Activated T-cell treated with anti-CD3 and anti-CD28 coated beads, Interleukin-2, amount 50 U/mL, for 1 hour (primary cell): ENCODE results near the gene ATG9A.
"Not testable (repeated sequence)": the region's sequence is repeated elsewhere in the genome, so short reads cannot be mapped to it uniquely, and the experiment has no call there.

ENCODE experiments used
- DNase-seq: peaks from one replicate; pipeline ENCODE4 v3.0.0-alpha.2; 2020

Gene ATG9A

GRCh38 chr2:219205981-219206327 is 23.5 kb downstream of the ATG9A start:
- no peak for DNase-seq

- DNase-seq = no peak
Measured at GRCh38 chr2:219205165-219205538, 24.3 kb downstream of the ATG9A start.

DNA sequence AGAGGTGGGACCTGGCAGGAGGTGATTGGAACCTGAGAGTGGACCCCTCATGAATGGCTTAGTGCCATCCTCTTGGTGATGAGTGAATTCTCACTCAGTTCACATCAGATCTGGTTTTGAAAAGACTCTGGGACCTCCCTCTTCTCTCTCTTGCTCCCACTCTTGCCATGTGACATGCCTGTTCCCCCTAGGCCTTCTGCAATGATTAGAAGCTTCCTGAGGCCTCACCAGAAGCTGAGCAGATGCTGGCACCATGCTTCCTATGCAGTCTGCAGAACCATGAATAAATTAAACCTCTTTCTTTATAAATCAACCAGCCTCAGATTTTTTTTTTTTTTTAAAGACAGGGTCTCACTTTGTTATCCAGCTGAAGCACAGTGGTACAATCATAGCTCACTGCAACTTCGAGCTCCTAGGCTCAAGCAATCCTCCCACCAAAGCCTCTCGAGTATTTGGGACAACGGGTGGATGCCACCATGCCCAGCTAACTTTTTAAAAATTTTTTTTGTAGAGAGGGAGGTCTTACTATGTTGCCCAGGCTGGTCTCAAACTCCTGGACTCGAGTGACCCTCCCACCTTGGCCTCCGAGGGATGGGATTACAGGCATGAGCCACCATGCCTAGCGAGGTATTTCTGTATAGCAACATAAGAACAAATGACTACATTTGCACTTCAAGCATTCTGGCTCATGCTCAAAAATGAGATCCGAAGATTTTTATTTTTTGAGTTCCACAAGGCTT is 24.8 kb downstream of the ATG9A start:
- no peak for DNase-seq

DNA sequence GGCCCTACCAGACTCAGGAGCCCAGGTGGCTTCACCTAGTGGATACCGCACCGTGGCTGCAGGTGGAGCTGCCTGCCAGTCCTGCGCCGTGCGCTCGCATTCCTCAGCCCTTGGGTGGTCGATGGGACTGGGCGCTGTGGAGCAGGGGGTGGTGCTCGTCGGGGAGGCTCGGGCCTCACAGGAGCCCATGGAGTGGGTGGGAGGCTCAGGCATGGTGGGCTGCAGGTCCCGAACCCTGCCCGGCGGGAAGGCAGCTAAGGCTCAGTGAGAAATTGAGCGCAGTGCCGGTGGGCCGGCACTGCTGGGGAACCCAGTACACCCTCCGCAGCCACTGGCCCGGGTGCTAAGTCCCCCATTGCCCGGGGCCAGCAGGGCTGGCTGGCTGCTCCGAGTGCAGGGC is 28.1 kb downstream of the ATG9A start:
- DNase-seq = not testable (repeated sequence)

- not testable (repeated sequence) for DNase-seq
Measured at GRCh38 chr2:219200502-219201326, 28.7 kb downstream of the ATG9A start.

DNA sequence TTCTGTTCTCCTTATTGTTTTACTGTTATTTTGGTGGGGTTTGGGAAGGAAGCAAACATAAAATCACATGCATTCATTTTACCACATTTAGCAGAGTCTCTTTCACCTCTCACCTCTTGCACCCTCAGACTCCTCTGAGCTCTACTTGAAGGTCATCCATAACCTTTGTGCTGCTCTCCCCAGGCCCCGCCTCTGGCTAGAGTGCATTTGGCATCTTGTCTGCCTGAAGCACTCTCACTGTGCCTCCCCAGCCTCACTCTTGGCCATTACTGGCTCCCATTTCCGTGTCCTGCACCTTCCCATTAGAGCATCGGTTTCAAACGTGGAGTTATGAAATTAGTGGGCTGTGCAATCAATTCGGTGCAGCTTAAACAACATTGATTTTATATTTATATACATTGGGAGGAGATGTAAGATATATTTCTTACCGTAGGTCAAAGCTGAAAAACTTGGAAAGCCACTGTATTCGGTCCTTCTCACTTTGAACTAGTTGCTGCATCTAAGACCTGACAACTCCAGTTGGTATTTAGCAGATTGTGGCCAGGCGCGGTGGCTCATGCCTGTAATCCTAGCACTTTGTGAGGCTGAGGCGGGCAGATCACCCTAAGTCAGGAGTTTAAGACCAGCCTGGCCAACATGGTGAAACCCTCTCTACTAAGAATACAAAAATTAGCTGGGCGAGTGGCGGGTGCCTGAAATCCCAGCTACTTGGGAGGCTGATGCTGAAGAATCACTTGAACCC is 29.8 kb downstream of the ATG9A start:
- no peak for DNase-seq

DNA sequence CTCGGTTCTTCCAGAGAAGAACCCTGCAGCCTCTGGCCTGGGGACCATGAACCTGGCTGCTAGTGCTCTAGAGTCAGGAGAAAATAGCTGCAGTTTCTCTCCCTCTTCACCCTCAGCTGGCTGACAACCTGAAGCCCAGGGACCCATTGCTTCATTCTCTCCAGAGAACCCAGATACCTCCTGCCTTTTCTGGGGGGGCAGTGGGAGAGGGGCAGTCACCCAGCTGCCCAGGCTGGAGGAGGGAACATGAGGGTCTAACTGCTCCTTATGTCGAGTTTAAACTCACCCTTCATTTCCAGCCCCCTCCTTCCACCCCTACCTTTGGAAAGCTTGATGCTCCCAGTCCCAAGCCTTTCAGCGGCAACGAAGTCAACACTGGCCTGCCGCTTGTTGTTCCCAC is 30.5 kb downstream of the ATG9A start:
- DNase-seq = no peak

DNA sequence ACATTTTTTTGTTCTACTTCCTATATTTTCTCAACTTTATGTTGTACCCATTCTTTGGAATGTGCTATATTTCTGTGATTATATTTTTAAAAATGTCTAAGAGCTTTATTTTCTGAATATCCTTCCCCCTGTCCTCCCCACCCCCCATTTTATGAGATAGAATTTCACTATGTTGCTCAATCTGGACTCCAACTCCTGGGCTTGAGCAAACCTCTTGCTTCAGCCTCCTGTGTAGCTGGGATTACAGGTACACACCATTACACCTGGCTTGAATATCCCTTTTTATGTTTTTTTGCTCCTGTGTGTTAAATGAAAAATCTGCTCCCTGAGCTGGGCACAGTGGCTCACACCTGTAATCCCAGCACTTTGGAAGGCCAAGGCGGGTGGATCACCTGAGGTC is 32.0 kb downstream of the ATG9A start:
- no peak for DNase-seq

- no peak for DNase-seq
Measured at GRCh38 chr2:219186754-219187456, 42.5 kb downstream of the ATG9A start.

DNA sequence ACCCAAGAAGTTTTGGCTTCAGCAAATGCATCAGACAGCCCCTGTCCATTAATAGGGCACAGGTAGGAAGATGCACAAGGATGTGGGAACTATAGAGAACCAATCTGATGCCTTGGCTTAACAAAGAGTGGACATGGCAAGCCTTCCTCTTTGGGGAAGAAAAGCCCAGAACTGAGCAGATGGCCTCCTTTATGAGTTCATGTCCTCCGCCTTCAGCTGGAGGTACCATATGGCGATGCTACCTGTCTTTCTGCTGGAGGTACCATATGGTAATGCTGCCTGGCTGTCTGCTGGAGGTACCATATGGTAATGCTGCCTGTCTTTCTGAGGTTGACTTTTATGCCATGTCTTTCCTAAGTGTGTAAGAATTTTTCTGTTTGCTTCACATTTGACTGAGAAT is 45.3 kb downstream of the ATG9A start:
- no peak for DNase-seq

GRCh38 chr2:219183151-219183772 is 46.2 kb downstream of the ATG9A start:
- DNase-seq = no peak

- no peak for DNase-seq
Measured at GRCh38 chr2:219182331-219183150, 46.9 kb downstream of the ATG9A start.

- no peak for DNase-seq
Measured at GRCh38 chr2:219181531-219181930, 47.9 kb downstream of the ATG9A start.

DNA sequence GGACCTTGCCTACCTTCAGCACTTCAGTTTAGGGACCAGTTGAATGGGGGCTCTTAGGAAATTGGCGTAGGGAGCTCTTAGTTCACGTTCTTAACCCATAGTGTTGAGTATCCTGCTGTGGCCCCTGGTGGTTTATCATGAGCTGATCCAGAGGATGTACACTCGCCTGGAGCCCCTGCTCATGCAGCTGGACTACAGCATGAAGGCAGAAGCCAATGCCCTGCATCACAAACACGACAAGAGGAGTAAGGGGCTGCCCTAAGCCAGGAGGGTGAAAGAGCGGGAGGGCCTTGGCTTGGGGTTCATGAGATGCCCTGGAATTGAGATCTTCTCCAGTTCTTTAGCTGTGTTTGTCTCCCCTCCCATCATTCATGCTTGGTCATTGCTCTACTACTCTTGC is 48.5 kb downstream of the ATG9A start:
- no peak for DNase-seq

DNA sequence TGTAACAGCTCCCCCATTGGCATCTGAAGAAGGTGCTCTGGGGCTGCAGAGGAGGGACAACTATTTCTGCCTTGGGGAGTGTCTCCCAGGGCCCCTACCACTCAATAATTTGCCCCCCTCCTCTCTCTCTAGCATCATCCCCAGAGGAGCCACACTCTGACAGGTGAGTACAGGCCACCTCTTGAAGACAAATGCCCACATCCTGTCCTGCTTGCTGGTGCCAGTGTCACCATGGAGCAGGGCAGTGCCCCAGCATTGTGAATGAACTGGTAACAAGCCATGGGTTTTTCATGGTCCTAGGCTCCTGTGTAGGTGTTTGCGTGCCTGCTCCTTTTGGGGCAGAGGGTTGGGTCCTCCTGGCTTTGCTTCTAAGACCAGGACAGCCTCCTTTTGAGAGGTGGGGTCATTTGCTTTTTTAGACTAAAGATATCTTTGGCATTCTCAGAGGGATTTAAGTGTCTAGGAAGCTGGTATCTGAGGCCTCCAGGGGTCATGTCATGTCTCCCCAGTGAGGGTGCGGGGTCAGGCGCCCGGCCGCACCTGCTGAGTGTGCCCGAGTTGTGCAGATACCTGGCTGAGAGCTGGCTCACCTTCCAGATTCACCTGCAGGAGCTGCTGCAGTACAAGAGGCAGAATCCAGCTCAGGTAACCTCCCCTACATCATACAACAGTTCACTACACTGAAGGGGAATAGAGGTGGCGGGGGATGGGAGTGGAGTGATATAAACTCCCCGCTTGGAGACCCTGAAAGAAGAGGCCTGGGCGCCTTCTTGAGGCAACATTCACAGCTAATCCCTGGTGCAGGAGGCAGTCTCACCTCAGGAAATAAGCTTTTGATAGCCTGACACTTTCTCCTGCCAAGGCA is 49.6 kb downstream of the ATG9A start:
- no peak for DNase-seq

DNA sequence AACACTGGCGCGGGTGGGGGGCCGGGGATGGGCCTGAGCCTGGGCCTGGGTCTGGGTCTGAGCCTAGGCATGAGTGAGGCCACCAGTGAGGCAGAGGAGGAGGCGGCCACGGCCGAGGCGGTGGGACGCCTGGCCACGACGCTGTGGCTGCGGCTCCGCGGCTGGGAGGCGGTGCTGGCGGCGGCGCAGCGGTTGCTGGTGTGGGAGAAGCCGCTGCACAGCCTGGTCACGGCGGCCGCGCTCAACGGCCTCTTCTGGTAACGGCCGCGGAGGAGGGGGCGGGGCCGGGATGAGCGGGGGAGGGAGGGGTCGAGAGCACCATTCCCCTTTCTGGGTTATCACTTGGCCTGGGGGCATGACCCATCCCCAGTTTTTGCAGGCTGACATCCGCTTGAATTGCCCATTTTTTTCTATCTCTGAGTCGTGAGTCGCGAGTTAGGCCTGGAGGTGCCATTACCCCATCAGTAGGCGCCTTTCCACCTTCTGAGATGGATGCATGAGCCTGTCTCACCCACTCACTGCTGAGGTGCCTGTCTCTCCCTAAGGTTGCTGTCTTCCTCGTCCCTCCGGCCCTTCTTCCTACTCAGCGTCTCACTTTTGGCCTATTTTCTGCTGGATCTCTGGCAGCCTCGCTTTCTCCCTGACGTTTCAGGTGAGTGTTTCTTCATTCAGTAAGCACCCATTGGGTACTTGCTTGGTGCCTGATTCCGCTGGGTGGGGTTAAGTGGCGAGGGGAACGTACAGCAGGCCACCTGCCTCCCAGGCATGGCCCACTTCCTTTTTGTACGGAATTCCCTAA is 50.9 kb downstream of the ATG9A start:
- DNase-seq = no peak

- peak; percentile 87 for DNase-seq
Measured at GRCh38 chr2:219177552-219178376, 51.7 kb downstream of the ATG9A start, which contains the start of gene RETREG2. TSS of gene RETREG2 (plus strand) at chr2:219178275. CDS start at chr2:219178353, 78 bp downstream.

- DNase-seq = peak; percentile 88
Measured at GRCh38 chr2:219176818-219177551, 52.5 kb downstream of the ATG9A start, which contains the start of gene CNPPD1. TSS of gene CNPPD1 (minus strand) at chr2:219176925. CDS start at chr2:219176828, 97 bp downstream.
